K562 (cell line): Measurements from ENCODE around the gene KCND1. TPM values are rescaled to one million over a fixed set of nuclear protein-coding genes. Genes with fewer than 3 reads are reported as not detected.

ENCODE experiments used
- CBX3 ChIP-seq, 2 experiments: IDR thresholded peaks; 1 replicate in 1 of 2; 2 replicates in 1 of 2; pipeline ENCODE4 v1.6.1; 2012; ENCODE audit warnings: inconsistent platforms in 2 of 2, low read length in 2 of 2, borderline replicate concordance in 1 of 2, control low read depth in 1 of 2
- EGR1 ChIP-seq: fragments of 450-650 bp; conservative IDR thresholded peaks from 2 replicates; pipeline ENCODE4 v1.6.1; 2017; ENCODE audit warnings: mild to moderate bottlenecking
- KAT2B ChIP-seq: IDR thresholded peaks from one replicate; pipeline ENCODE4 v1.6.1; 2012; ENCODE audit warnings: low read depth, mild to moderate bottlenecking, control low read depth, inconsistent platforms, low read length, moderate library complexity
- LCOR ChIP-seq: sonication (generic); formaldehyde crosslinking; IDR thresholded peaks from 2 replicates; pipeline ENCODE4 v1.8.0; 2022; ENCODE audit warnings: mild to moderate bottlenecking, missing genetic modification reagents
- MBD2 ChIP-seq: sonication (generic); IDR thresholded peaks from 2 replicates; pipeline ENCODE4 v1.6.1; 2016; ENCODE audit warnings: low read depth, borderline replicate concordance
- MEIS2 ChIP-seq: fragments of 450-650 bp; IDR thresholded peaks from 2 replicates; pipeline ENCODE4 v1.6.1; 2014; ENCODE audit warnings: mild to moderate bottlenecking; ENCODE audit not compliant: partially characterized antibody
- MYC ChIP-seq, 2 experiments: fragments of 250-450 bp in 1 of 2; sonication (Bioruptor Pico) in 1 of 2; IDR thresholded peaks; 2 replicates each; pipeline versions ENCODE4 v1.5.1 to v1.6.1; 2012 to 2021; ENCODE audit warnings: low read depth in 2 of 2, borderline replicate concordance in 1 of 2, improper control_type of control experiment in 1 of 2, low read length in 1 of 2, mild to moderate bottlenecking in 1 of 2, moderate library complexity in 1 of 2
- MYNN ChIP-seq, 2 experiments: sonication (generic); formaldehyde crosslinking in 1 of 2; IDR thresholded peaks; 2 replicates each; pipeline versions ENCODE4 v1.5.0 to v1.6.1; 2016 to 2020; ENCODE audit warnings: antibody characterized with exemption in 1 of 2, missing genetic modification reagents in 1 of 2
- NUFIP1 ChIP-seq: fragments of 450-650 bp; IDR thresholded peaks from 2 replicates; pipeline ENCODE4 v1.6.1; 2018; ENCODE audit not compliant: partially characterized antibody
- RBM25 ChIP-seq: fragments of 200-400 bp; formaldehyde crosslinking; IDR thresholded peaks from 2 replicates; pipeline ENCODE4 v1.6.1; 2018; ENCODE audit warnings: low read length, low read depth, moderate library complexity; ENCODE audit not compliant: severe bottlenecking
- SAFB ChIP-seq: fragments of 200-400 bp; formaldehyde crosslinking; IDR thresholded peaks from 2 replicates; pipeline ENCODE4 v1.6.1; 2017; ENCODE audit warnings: low read depth, low read length, borderline replicate concordance
- SAP30 ChIP-seq: fragments of 200-600 bp; sonication (generic); IDR thresholded peaks from 2 replicates; pipeline ENCODE4 v1.6.1; 2012; ENCODE audit warnings: borderline replicate concordance, low read depth, mild to moderate bottlenecking, moderate library complexity, low read length, control low read depth, inconsistent platforms; ENCODE audit not compliant: insufficient read depth, poor library complexity, severe bottlenecking
- SIN3B ChIP-seq: fragments of 450-650 bp; IDR thresholded peaks from 2 replicates; pipeline ENCODE4 v1.6.1; 2017; ENCODE audit warnings: low read depth, mild to moderate bottlenecking, moderate library complexity
- TBL1XR1 ChIP-seq, 2 experiments: IDR thresholded peaks; 2 replicates each; pipeline ENCODE4 v1.6.1; 2012; ENCODE audit warnings: improper control_type of control experiment in 2 of 2, low read length in 2 of 2, mild to moderate bottlenecking in 1 of 2
- TCF7L2 ChIP-seq: fragments of 150-350 bp; IDR thresholded peaks from 2 replicates; pipeline ENCODE4 v1.6.1; 2016; ENCODE audit warnings: low read depth, mild to moderate bottlenecking, low read length, moderate library complexity
- ZBTB1 ChIP-seq: sonication (generic); formaldehyde crosslinking; IDR thresholded peaks from 2 replicates; pipeline ENCODE4 v1.8.1; 2023; ENCODE audit warnings: missing genetic modification reagents, low read depth, mild to moderate bottlenecking, borderline replicate concordance
- ZNF197 ChIP-seq: fragments of 200-800 bp; sonication (Bioruptor generic); IDR thresholded peaks from 2 replicates; pipeline ENCODE4 v1.6.1; 2016; ENCODE audit warnings: low read depth, missing genetic modification characterization, missing compliant biosample characterization
- ZNF589 ChIP-seq: fragments of 200-800 bp; sonication (Bioruptor generic); IDR thresholded peaks from 2 replicates; pipeline ENCODE4 v1.6.1; 2016; ENCODE audit warnings: low read depth, missing genetic modification characterization, missing compliant biosample characterization
- polyA plus RNA-seq, 8 experiments: library from polyadenylated mRNA; depleted of rRNA in 4 of 8; stranded (reverse) in 5 of 8; unstranded in 3 of 8; fragments of >200 nt; fragmentation: Nextera tagmentation in 2 of 8; fragmentation: Illumina TruSeq in 1 of 8; extraction: Ambion mirVana in 2 of 8; extraction: Trizol in 1 of 8; gene quantifications; 2 replicates each; pipeline versions ENCODE4 v1.2.1 to v1.2.3, GENCODE V29; 2011 to 2014; ENCODE audit warnings: inconsistent platforms in 1 of 8, missing spikeins in 1 of 8
- total RNA-seq, 7 experiments: library from RNA; depleted of rRNA in 6 of 7; stranded (reverse); fragments of >200 nt in 6 of 7; fragmentation: Illumina TruSeq in 2 of 7; extraction: Trizol in 2 of 7; gene quantifications; 2 replicates each; pipeline versions ENCODE4 v1.2.1 to v1.2.3, GENCODE V29; 2011 to 2021; ENCODE audit warnings: low replicate concordance in 1 of 7
- TF ChIP-seq, protein P1 (sequence below): fragments of 450-650 bp; IDR thresholded peaks from 2 replicates; pipeline ENCODE4 v1.6.1; 2014; ENCODE audit warnings: low read depth, mild to moderate bottlenecking, moderate library complexity, borderline replicate concordance
- TF ChIP-seq, protein P2 (sequence below): fragments of 450-650 bp; IDR thresholded peaks from 2 replicates; pipeline ENCODE4 v1.6.1; 2016; ENCODE audit warnings: missing biosample characterization, missing genetic modification characterization
- TF ChIP-seq, protein P3 (sequence below): fragments of 250-450 bp; sonication (Bioruptor Pico); IDR thresholded peaks from 2 replicates; pipeline ENCODE4 v1.8.0; 2021; ENCODE audit warnings: moderate library complexity, mild to moderate bottlenecking, inconsistent platforms

KCND1 gene
- total and polyA plus RNA-seq, 9 of the 15 experiments (the other 6 are each of a cell fraction or from before 2014, with no cell fraction given): 0.06 to 0.83 (median 0.39) TPM; not detected in 1

DNA sequence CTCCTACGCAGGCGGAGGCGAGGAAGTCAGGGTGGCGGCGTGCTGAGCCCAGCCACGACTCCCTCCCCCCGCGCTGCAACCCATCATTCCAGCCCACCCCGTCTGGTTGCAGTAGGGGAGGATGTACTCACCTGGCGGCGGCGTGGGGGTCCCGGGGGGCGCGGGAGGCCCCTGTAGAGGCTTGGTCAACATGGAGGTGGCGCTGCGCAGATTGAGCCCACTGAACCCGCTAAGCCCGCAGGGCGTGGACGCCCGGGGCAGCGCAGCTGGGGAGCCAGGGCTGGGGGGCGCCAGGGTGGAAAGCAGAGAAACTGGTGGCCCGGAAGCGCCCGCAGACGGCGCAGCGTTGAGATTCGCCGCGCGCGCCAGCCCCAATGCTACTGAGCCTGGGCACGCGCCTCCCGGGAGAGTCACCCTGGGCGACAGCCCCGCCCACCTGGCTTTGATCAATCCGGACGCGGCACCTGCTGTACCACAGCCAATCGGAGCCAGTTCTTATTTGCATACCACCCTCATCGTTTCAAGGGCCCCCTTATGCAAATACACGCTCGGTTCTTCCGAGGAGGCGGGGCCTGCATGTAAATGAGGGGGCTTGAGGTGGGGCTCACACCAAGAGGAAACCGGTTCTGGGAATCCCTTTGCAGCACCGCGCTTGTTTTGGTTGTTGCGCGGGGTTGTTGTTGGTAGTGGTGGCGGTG lies 52.9 kb downstream of the KCND1 start, which contains the start of gene PIM2 (continued):
- TF ChIP-seq, protein P1, sequence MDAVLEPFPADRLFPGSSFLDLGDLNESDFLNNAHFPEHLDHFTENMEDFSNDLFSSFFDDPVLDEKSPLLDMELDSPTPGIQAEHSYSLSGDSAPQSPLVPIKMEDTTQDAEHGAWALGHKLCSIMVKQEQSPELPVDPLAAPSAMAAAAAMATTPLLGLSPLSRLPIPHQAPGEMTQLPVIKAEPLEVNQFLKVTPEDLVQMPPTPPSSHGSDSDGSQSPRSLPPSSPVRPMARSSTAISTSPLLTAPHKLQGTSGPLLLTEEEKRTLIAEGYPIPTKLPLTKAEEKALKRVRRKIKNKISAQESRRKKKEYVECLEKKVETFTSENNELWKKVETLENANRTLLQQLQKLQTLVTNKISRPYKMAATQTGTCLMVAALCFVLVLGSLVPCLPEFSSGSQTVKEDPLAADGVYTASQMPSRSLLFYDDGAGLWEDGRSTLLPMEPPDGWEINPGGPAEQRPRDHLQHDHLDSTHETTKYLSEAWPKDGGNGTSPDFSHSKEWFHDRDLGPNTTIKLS: no peak
- TF ChIP-seq ZBTB1 (no peak), ZNF589 (CRISPR knock-in tag) (no peak), EGR1 (no peak; the same call in 1 of the 2 replicates), MBD2 (0 out of 2 replicates have a peak, but pooled peaks have one; percentile 17), MYNN (IDR thresholded peaks at IDR 0.05) (peak; percentile 50; the same call in 1 of the 2 replicates), MYNN (CRISPR knock-in tag; IDR thresholded peaks at IDR 0.05) (no peak), MYC (IDR thresholded peaks at IDR 0.05; ENCODE audit: low read depth, low read length) (peak; percentile 68; the same call in 1 of the 2 replicates), MYC (CRISPR knock-in tag; IDR thresholded peaks at IDR 0.05; ENCODE audit: borderline replicate concordance, low read depth) (peak; percentile 74; the same call in 1 of the 2 replicates), KAT2B (no peak), SAFB (no peak), CBX3 (IDR thresholded peaks at IDR 0.05; ENCODE audit: borderline replicate concordance in 1 of 2, low read length in 2 of 2) (no peak), SAP30 (peak; percentile 36), TBL1XR1 (IDR thresholded peaks at IDR 0.05; ENCODE audit: low read length in 2 of 2) (no peak), NUFIP1 (no peak), SIN3B (no peak), ZNF197 (CRISPR knock-in tag) (no peak), MEIS2 (peak; percentile 5), TCF7L2 (no peak), RBM25 (no peak), LCOR (CRISPR knock-in tag) (no peak; the same call in 1 of the 2 replicates)
- TF ChIP-seq, protein P2, sequence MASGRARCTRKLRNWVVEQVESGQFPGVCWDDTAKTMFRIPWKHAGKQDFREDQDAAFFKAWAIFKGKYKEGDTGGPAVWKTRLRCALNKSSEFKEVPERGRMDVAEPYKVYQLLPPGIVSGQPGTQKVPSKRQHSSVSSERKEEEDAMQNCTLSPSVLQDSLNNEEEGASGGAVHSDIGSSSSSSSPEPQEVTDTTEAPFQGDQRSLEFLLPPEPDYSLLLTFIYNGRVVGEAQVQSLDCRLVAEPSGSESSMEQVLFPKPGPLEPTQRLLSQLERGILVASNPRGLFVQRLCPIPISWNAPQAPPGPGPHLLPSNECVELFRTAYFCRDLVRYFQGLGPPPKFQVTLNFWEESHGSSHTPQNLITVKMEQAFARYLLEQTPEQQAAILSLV (tag): no peak
- TF ChIP-seq, protein P3, sequence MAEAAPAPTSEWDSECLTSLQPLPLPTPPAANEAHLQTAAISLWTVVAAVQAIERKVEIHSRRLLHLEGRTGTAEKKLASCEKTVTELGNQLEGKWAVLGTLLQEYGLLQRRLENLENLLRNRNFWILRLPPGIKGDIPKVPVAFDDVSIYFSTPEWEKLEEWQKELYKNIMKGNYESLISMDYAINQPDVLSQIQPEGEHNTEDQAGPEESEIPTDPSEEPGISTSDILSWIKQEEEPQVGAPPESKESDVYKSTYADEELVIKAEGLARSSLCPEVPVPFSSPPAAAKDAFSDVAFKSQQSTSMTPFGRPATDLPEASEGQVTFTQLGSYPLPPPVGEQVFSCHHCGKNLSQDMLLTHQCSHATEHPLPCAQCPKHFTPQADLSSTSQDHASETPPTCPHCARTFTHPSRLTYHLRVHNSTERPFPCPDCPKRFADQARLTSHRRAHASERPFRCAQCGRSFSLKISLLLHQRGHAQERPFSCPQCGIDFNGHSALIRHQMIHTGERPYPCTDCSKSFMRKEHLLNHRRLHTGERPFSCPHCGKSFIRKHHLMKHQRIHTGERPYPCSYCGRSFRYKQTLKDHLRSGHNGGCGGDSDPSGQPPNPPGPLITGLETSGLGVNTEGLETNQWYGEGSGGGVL: no peak
